Vein endothelial cell (primary cell): ENCODE measurements around the gene OR4C16. TPM values are rescaled to one million over a fixed set of nuclear protein-coding genes. Genes with fewer than 3 reads are reported as not detected.

ENCODE experiments used
- total RNA-seq: library from RNA; depleted of rRNA; stranded (reverse); fragments of >200 nt; gene quantifications from 2 replicates; pipeline ENCODE4 v1.2.3, GENCODE V29; 2012

Gene OR4C16, protein sequence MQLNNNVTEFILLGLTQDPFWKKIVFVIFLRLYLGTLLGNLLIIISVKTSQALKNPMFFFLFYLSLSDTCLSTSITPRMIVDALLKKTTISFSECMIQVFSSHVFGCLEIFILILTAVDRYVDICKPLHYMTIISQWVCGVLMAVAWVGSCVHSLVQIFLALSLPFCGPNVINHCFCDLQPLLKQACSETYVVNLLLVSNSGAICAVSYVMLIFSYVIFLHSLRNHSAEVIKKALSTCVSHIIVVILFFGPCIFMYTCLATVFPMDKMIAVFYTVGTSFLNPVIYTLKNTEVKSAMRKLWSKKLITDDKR
- not detected in 2 replicates for total RNA-seq

DNA sequence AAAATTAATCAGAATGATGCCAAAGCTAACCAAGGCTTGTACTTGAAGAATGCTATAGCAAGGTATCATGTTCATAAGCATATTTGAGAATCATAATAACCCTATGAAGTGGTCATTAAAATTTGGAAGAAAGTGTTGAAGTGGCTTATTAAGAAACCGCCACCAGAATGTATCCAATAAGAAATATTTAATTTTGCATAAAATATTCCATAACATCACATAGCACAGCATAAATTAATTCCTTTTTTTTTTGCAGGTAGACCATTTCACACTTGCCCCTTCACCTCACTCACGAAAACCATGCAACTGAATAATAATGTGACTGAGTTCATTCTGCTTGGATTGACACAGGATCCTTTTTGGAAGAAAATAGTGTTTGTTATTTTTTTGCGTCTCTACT is at the start of gene OR4C16:
Gene OR4C16, plus strand, starts transcription at position 301 of the 400 bp plus-strand sequence. Its CDS starts 0 bp downstream, at position 301.

GRCh38 chr11:55554169-55554568 is 17.8 kb upstream of the OR4C16 start, which contains the start of gene OR4C15:
TSS of gene OR4C15 (plus strand) at chr11:55554469. CDS start at chr11:55554469, 0 bp downstream.

GRCh38 chr11:55607545-55607944 is 35.6 kb downstream of the OR4C16 start, which contains the start of gene OR4C11:
TSS of gene OR4C11 (minus strand) at chr11:55607645. CDS start at chr11:55604373, 3,272 bp downstream.

Other genes starting within 250 kb of the OR4C16 start
- gene OR4A16, start 228.9 kb upstream of the OR4C16 start, total RNA-seq, result not detected in 2 replicates
- gene OR4A15, start 204.2 kb upstream of the OR4C16 start, total RNA-seq, result not detected in 2 replicates
- not detected in 2 replicates for gene OR4C15, start 17.7 kb upstream of the OR4C16 start, total RNA-seq
- gene OR4C11, start 35.5 kb downstream of the OR4C16 start, total RNA-seq, result not detected in 2 replicates
- not detected in 2 replicates for gene OR4P4, start 63.0 kb downstream of the OR4C16 start, total RNA-seq
- not detected in 2 replicates for gene OR4S2, start 76.2 kb downstream of the OR4C16 start, total RNA-seq
- gene OR4C6, start 90.1 kb downstream of the OR4C16 start, total RNA-seq, result not detected in 2 replicates
- not detected in 2 replicates for gene OR5D13, start 201.3 kb downstream of the OR4C16 start, total RNA-seq
- gene OR5D14, start 223.4 kb downstream of the OR4C16 start, total RNA-seq, result not detected in 2 replicates
- not detected in 2 replicates for gene OR5L1, start 239.2 kb downstream of the OR4C16 start, total RNA-seq
- not detected in 2 replicates for gene OR5D18, start 247.5 kb downstream of the OR4C16 start, total RNA-seq